HG02571 (cell line): Measurements from ENCODE around the gene GHR.
A peak's percentile ranks its signal among the peaks of the same experiment; 100 is the strongest.
"Not testable (repeated sequence)": the region's sequence is repeated elsewhere in the genome, so short reads cannot be mapped to it uniquely, and the experiment has no call there.

Experiments
- ATAC-seq: cut with Tn5 transposase; IDR thresholded peaks from one replicate; pipeline ENCODE4 v1.9.1; 2021; ENCODE audit warnings: mild to moderate bottlenecking, moderate library complexity; ENCODE audit not compliant: unreplicated experiment

Gene GHR

DNA sequence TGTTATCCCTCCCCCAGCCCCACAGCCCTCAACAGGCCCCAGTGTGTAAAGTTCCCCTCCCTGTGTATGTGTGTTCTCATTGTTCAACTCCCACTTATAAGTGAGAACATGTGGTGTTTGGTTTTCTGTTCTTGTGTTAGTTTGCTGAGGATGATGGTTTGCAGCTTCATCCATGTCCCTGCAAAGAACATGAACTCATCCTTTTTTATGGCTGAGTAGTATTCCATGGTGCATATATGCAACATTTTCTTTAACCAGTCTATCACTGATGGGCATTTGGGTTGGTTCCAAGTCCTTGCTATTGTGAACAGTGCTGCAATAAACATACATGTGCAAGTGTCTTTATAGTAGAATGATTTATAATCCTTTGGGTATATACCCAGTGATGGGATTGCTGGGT is 261.8 kb downstream of the GHR start:
- ATAC-seq = not testable (repeated sequence)

DNA sequence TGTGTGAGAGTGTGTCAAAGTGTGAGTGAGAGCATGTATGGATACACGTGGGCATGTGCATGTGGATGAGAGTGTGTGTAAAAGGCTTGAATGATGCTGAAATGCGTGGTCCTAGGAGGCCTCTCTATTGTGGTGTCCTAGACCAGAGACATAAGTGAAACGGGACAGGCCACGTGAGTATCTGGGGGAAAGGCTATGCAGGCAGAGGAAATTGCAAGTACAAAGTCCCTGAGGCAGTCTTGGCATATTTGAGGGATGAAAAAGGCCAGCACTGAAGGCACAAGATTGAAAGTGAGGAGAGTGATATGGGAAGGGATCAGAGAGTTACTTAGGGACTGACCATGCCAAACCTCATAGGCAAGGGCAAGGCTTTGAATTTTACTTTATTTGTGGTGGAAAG is 266.2 kb downstream of the GHR start:
- ATAC-seq = no peak

DNA sequence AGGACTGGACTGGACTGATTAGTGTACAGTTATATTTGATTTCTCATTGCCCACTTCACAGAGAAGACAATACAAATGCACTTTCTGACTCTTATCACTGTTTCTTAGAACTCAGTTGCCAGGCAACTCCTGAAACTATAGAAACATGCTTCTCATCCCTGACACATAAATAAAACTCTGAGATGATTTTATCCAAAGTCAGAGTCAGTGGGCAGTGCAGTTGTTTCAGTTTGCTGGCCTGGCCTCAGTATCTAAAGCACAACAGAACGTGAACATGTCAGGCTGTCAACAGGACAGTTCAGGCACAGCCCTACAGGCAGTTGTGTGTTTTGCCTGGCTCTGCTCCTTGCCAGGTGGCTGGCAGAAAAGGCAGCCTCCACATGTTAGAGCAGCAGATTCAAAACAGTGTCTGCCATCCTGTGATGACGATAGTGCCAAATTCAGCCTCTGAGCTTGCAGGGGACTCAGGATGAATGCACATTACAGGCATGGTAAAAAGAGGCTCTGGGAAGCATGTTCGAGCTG is 268.2 kb downstream of the GHR start:
- no peak for ATAC-seq

DNA sequence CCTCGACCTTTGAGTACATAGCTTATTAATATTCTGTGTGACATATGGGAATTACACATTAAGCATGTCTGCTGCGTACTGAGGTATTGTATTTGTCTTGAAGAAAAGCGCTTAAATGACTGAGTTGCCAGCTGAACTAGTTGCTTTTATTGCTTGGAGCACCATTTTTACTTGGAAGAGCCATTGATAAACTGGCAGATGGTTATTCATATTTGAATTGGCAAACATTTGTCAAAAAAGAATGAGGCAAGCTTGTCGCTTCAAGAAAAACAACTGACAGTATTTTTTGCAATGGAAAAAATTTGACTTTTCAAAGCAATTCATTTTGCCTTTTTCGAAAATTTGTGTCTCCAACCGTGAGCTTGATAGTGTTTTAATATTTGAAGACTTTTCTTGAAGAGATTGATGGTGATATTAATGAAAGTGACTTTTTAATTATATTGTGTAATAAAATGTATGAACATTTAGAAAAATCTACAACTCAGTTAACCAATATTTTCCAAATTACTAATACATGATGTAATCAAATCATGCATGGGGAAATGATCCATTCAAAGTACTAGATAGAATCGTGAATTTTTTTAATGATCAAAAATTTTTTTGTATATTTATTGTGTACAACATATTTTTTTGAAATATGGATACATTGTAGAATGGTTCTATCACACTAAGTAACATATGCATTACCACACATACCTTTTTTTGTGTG is 278.3 kb downstream of the GHR start:
- ATAC-seq = no peak

DNA sequence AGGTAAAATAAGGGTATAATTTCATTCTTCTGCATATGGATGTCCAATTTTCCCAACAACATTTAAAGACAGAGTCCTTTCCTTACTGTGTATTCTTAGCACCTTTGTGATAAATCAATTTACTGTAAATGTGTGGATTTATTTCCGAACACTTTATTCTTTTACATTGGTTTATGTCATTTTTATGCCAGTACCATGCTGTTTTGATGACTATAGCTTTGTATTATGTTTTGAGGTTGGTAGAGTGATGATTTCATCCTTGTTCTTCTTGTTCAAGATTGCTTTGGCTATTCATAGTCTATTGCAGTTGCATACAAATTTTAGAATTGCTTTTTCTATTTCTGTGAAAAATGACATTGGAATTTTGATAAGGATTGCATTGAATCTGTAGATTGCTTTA is 280.0 kb downstream of the GHR start:
- ATAC-seq = no peak

DNA sequence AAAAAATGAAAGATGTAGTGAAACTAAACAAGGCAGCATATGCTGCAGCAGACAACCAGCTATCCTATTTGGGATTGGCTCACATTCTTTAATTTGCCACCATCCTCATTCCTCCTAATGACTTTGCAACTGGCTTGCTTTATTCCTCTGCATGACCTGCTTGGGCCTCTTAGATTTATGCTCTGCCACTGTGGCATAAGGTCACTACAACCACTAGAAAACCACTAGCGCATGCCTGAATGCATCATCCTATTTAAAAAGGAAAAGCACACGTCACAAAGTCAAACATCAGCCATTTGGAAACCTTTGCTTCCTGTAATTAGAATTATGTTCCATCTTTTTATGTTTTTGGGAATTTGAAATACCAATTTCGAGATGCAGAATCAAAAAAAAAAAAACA is 292.5 kb downstream of the GHR start:
- ATAC-seq = no peak

DNA sequence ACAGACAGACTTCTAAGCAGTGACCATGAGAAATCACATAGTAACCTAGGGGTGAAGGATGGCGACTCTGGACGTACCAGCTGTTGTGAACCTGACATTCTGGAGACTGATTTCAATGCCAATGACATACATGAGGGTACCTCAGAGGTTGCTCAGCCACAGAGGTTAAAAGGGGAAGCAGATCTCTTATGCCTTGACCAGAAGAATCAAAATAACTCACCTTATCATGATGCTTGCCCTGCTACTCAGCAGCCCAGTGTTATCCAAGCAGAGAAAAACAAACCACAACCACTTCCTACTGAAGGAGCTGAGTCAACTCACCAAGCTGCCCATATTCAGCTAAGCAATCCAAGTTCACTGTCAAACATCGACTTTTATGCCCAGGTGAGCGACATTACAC is 295.4 kb downstream of the GHR start:
- ATAC-seq = no peak

DNA sequence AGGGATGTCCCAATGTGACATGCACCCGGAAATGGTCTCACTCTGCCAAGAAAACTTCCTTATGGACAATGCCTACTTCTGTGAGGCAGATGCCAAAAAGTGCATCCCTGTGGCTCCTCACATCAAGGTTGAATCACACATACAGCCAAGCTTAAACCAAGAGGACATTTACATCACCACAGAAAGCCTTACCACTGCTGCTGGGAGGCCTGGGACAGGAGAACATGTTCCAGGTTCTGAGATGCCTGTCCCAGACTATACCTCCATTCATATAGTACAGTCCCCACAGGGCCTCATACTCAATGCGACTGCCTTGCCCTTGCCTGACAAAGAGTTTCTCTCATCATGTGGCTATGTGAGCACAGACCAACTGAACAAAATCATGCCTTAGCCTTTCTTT is 295.8 kb downstream of the GHR start:
- no peak for ATAC-seq

DNA sequence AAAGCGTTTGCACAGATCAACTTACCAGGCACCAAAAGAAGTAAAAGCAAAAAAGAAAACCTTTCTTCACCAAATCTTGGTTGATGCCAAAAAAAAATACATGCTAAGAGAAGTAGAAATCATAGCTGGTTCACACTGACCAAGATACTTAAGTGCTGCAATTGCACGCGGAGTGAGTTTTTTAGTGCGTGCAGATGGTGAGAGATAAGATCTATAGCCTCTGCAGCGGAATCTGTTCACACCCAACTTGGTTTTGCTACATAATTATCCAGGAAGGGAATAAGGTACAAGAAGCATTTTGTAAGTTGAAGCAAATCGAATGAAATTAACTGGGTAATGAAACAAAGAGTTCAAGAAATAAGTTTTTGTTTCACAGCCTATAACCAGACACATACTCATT is 297.0 kb downstream of the GHR start:
- no peak for ATAC-seq

DNA sequence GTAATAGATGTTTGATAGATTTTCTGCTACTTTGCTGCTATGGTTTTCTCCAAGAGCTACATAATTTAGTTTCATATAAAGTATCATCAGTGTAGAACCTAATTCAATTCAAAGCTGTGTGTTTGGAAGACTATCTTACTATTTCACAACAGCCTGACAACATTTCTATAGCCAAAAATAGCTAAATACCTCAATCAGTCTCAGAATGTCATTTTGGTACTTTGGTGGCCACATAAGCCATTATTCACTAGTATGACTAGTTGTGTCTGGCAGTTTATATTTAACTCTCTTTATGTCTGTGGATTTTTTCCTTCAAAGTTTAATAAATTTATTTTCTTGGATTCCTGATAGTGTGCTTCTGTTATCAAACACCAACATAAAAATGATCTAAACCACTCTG is 298.2 kb downstream of the GHR start:
- ATAC-seq = no peak

DNA sequence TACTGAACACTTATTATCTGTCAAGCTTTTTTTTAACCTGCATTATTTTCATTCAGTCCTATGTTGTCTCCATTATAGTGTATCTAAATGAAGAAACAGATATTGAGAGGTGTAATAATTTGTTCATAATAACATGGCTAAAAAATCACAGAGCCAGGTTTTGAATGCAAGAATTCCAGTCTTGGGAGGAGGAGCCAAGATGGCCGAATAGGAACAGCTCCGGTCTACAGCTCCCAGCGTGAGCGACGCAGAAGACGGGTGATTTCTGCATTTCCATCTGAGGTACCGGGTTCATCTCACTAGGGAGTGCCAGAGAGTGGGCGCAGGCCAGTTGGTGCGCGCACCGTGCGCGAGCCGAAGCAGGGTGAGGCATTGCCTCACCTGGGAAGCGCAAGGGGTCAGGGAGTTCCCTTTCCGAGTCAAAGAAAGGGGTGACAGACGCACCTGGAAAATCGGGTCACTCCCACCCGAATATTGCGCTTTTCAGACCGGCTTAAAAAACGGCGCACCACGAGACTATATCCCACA is 311.4 kb downstream of the GHR start:
- ATAC-seq = not testable (repeated sequence)

DNA sequence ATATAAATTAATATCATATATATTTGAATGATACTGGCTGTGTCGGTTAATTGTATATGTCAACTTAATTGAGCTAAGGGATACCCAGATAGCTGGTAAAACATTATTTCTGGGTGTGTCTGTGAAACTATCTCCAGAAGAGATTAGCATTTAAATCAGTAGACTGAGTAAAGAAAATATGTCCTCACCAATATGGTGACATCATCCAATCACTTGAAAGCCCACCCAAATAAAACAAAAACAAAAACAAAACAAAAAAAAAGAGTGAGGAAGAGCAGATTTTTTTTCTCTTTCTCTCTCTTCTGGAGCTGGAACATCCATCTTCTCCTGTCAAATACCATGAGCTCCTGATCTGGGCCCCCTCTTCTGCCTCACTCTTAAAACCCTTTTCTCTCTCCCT is 317.7 kb downstream of the GHR start:
- ATAC-seq = no peak

DNA sequence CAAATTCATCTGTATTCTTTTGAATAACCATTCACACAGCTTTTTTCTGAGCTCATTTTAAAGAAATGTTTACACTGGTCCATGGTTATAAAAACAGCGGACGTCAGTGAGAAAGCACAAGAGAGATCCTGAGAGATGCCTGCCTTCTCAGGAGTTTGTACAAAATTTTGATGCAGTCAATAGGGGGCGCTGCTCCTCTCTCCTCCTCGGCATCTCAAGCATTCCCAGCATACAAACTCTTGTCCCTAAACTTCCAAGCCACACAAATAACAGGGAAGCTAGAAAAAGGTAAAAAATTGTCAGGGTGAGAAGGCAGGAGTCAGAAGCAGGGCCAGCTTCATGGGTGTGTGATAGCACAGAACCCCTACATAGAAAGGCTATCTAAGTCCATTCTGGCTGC is 322.2 kb downstream of the GHR start:
- no peak for ATAC-seq

DNA sequence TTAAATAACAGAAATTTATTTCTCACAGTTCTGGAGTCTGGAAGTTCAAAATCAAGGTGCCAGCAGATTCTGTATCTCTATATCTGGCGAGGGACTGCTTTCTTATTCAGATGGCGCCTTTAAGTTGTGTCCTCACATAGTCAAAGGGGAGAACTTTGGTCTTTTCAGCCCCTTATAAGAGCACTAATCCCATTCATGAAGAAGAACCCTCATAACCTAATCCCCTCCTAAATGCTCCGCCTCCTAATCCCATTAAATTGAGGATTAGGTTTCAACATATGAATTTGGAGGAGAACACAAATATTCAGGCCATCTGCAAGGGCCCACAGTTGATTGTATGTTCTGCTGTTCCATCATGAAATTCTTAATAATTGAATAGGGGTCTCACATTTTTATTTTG is 322.6 kb downstream of the GHR start:
- ATAC-seq = no peak

DNA sequence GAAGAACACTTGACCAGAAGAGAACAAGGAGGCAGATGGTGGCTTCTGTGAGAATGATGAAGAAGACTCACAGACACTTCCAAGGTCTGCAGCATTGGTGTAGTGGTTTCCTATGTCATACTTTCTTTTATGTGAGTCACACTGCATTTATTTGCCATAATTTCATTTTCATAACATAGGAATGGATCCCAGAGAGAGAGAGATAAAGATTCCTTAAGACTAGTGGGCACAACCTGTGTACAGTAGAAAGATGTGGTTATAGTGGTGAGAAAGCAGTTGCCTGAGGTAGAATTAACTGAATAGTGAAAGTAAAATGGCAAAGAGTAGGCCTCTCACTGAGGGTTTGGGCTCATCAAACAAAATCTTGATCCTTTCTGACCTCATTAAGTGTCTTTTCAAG is 325.8 kb downstream of the GHR start:
- no peak for ATAC-seq

DNA sequence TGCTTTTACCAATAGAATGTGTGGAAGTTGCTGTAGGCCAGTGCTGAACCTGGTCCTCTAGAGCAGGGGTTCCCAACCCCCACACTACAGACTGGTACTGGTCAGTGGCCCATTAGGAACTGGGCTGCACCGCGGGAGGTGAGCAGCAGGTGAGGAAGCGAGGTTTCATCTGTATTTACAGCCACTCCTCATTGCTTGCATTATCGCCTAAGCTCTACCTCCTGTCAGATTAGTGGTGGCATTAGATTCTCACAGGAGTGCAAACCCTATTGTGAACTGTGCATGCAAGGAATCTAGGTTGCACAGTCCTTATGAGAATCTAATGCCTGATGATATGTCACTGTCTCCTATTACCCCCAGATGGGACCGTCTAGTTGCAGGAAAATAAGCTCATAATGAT is 327.3 kb downstream of the GHR start:
- ATAC-seq = no peak

DNA sequence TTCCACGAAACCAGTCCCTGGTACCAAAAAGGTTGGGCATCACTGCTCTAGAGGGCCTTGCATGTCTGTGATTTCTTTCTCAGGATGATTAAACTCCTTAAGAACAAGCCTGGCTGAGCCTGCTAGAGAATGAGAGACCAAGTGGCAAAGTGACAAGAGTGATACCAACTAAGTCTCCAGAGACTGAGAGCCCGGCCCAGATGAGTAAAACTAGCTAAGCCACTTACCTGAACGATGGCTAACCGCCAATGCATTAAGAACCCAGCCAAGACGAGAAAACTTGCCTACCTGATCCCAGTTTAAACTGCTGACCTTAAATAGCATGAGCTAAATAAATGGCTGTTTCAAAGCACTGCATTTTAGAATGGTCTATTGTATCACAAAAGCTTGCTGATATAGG is 327.8 kb downstream of the GHR start:
- ATAC-seq = no peak

DNA sequence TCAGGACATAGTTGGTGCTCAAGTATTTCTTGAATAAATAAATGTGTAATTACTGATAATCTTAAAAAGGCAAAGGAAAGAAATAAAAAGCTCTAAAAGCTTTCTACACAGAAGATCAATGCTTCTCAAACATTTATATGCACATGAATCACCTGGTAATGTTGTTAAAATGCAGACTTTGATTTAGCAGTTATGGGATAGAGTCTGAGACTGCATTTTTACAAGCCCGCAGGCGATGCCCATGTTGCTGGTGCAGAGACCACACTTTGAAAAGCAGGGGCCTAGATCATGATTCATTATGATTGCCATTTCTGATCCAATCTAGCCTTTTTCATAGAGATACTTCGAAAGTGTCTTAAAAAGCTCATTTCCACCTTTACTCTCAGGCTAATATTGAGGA is 329.9 kb downstream of the GHR start:
- ATAC-seq = no peak

DNA sequence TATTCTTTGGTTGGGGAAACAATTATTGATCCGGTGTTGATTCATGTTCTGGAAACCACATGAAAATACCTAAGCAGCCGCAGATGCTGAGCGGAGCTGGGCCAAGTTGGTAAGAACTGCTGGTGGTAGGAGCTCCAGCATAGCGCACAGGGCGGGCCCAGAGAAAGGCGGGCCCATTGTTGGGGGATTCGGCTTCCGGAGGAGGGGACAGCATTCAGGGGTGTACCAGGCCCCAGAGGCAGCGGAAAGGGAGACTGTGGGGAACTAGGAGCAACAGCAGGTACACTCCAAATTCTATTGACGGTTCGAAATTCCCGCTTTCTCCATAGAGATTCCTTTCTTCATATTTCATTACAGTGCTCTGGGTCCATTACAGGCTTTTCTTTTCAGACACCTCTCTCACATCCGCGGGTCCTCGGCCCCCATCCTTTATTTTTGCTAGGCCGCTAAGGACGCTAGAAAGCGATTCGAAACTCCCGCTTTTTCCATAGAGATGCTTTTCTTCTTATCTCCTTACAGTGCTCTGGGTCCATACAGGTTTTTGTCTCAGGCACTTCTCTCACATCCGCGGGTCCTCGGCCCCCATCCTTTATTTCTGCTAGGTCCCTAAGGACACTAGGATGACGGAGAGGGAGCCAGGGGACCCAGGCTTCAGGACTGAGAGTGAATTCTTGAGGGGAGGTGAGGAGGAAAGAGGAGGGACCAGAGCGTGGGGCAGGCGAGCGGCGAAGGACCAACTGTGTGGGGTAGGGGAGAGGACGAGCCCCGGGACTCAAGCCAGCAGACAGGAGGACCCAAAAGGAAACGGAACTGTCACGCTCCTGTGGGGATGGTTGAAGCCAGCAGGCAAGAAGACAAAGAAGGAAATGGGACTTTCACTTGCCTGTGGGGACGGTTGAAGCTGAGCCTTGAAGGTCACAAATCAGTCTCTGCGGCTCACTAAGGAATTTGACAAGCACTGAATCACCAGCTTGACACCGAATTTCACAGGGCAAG is 333.7 kb downstream of the GHR start, which contains the start of gene CCDC152:
Gene CCDC152, plus strand, starts transcription at position 213 of the 996 bp plus-strand sequence. CDS start 2,304 bp downstream, outside the sequence.
- ATAC-seq = peak; percentile 91

DNA sequence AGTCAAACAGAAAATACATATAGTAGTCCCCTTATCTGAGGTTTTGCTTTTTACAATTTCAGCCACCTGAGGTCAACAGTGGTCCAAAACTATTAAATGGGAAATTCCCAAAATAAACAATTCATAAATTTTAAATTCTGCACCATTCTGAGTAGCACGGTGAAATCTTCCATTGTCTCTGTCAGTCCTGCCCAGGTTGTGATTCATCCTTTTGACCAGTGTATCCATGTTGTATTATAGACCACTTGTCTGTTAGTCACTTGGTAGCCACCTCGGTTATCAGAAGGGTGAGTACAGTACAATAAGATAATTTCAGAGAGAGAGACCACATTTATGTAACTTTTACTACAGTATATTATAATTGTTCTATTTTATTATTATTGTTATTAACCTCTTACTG is 336.2 kb downstream of the GHR start:
- ATAC-seq = no peak

DNA sequence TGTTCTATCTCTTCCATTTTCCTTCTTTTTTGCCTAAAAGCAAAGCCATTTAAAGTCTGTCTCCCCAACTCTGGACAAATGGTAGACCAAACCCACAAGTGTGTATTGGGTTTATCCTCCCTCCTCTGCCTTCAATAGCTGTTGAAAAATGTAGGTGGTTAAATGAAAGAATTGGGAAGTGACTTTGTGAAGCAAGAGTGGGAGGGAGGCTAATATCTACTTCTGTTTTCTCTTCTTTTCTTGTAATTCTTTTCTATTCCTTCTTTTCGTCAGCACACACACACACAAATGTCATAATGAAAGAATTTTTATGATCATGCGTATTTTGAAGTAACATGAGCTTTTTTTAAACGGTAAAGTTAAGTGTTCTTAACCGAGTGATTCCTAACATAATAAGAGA is 337.2 kb downstream of the GHR start:
- ATAC-seq = no peak

DNA sequence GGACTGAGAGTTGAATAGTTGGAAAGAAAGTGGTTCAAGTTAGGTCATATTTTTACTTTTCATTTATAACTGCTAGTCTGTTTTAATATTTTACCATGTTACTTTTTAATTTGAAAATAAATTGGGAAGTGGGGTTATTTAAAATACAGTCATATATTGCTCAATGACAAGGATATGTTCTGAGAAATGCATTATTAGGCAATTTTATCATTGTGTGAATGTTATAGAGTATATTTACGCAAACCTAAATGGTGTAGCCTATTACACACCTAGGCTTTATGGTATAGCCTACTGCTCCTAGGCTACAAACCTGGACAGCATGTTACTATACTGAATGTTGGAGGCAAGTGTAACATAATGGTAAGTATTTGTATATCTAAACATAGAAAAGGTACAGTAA is 338.6 kb downstream of the GHR start:
- ATAC-seq = no peak
